OCI-LY3 (cell line): ENCODE results near the gene POLR2H.

Source experiments
- H2AFZ ChIP-seq: fragments of 200-600, 300-600 bp; shearing (Covaris generic); 2 replicates; pipeline ENCODE4 v1.6.0; 2014; ENCODE audit warnings: antibody characterized with exemption, low read depth, low read length
- H3K27ac ChIP-seq: fragments of 200-600, 300-600 bp; sonication (generic); 2 replicates; pipeline ENCODE4 v1.5.1; 2014; ENCODE audit warnings: mild to moderate bottlenecking, low read length, moderate library complexity, mixed read lengths
- H3K27me3 ChIP-seq: fragments of 200-600, 300-600 bp; sonication (generic); 2 replicates; pipeline ENCODE4 v1.6.1; 2014; ENCODE audit warnings: low read depth, low read length, mixed read lengths
- H3K36me3 ChIP-seq: fragments of 200-600, 300-600 bp; sonication (generic); replicated peaks from 2 replicates; pipeline ENCODE3; 2014; ENCODE audit warnings: low read depth, low read length, mixed read lengths
- H3K4me1 ChIP-seq: fragments of 300-600, 200-600 bp; sonication (generic); 2 replicates; pipeline ENCODE4 v1.6.1; 2014; ENCODE audit warnings: low read length, mixed read lengths
- H3K4me2 ChIP-seq: fragments of 200-600, 300-600 bp; sonication (generic); 2 replicates; pipeline ENCODE4 v1.6.1; 2014; ENCODE audit warnings: low read length, mixed read lengths
- H3K4me3 ChIP-seq: fragments of 300-600, 200-600 bp; sonication (generic); 2 replicates; pipeline ENCODE4 v1.5.1; 2014; ENCODE audit warnings: antibody characterized with exemption, mild to moderate bottlenecking, low read length, moderate library complexity
- H3K79me2 ChIP-seq: fragments of 300-600, 200-600 bp; shearing (Covaris generic); 2 replicates; pipeline ENCODE4 v1.6.1; 2014; ENCODE audit warnings: mild to moderate bottlenecking, low read length, mixed read lengths
- H3K9ac ChIP-seq: fragments of 300-600, 200-600 bp; shearing (Covaris generic); 2 replicates; pipeline ENCODE4 v1.6.0; 2014; ENCODE audit warnings: mild to moderate bottlenecking, low read length, moderate library complexity
- H3K9me3 ChIP-seq: fragments of 200-600, 300-600 bp; shearing (Covaris generic); 2 replicates; pipeline ENCODE4 v1.6.1; 2014; ENCODE audit warnings: low read length, mixed read lengths; ENCODE audit not compliant: insufficient read depth
- H4K20me1 ChIP-seq: fragments of 200-600, 300-600 bp; sonication (generic); 2 replicates; pipeline ENCODE4 v1.6.1; 2016; ENCODE audit warnings: low read length, mixed read lengths; ENCODE audit not compliant: insufficient read depth
- EZH2phosphoT487 ChIP-seq: fragments of 200-600 bp; shearing (Covaris generic); IDR thresholded peaks from 2 replicates; pipeline ENCODE4 v1.6.1; 2018; ENCODE audit warnings: antibody characterized with exemption, mixed run types, low read depth
- TF ChIP-seq, protein P1 (sequence below): fragments of 200-600, 300-600 bp; sonication (generic); IDR thresholded peaks from 2 replicates; pipeline ENCODE4 v1.5.1; 2014; ENCODE audit warnings: antibody characterized with exemption, low read length, low read depth

The POLR2H gene

DNA sequence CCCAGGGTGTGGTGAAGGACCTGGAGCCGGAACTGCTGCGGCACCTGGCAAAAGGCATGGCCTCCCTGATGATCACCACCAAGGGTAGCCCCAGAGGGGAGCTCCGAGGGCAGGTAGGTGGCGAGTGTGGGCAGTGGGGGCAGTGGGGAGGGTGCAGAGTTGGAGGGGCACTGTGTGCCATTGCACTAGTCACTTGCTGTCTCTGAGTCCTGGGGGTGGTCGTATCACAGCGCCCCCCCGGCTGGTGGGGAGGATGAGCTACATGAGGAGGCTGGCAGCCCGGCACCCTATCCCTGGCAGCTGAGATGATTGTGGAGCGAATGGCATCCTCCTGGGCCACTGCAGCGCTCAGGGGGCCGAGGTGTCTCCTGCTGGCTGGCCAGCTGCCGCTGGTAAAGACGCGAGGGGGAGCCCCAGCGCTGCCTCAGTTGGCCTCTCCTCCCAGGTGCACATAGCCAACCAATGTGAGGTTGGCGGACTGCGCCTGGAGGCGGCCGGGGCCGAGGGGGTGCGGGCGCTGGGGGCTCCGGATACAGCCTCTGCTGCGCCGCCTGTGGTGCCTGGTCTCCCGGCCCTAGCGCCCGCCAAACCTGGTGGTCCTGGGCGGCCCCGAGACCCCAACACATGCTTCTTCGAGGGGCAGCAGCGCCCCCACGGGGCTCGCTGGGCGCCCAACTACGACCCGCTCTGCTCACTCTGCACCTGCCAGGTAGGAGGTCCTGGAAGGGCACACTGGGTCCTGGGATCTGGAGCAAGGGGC, 24.7 kb downstream of the POLR2H start:
- no peak overlapping the region for H3K27ac ChIP-seq
- no peaks in the 10 kb centered on the region for H3K9me3 ChIP-seq
- no peak overlapping the region for H3K4me3 ChIP-seq
- no peaks in the 10 kb centered on the region for H4K20me1 ChIP-seq
- TF ChIP-seq, protein P1, sequence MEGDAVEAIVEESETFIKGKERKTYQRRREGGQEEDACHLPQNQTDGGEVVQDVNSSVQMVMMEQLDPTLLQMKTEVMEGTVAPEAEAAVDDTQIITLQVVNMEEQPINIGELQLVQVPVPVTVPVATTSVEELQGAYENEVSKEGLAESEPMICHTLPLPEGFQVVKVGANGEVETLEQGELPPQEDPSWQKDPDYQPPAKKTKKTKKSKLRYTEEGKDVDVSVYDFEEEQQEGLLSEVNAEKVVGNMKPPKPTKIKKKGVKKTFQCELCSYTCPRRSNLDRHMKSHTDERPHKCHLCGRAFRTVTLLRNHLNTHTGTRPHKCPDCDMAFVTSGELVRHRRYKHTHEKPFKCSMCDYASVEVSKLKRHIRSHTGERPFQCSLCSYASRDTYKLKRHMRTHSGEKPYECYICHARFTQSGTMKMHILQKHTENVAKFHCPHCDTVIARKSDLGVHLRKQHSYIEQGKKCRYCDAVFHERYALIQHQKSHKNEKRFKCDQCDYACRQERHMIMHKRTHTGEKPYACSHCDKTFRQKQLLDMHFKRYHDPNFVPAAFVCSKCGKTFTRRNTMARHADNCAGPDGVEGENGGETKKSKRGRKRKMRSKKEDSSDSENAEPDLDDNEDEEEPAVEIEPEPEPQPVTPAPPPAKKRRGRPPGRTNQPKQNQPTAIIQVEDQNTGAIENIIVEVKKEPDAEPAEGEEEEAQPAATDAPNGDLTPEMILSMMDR: no peak
- no peak for TF ChIP-seq EZH2phosphoT487
- H3K27me3 ChIP-seq: no peaks in the 10 kb centered on the region
- no peaks in the 10 kb centered on the region for H3K4me1 ChIP-seq
- H3K36me3 ChIP-seq: no peaks in the 10 kb centered on the region
- H3K79me2 ChIP-seq: no peaks in the 10 kb centered on the region
- no peak overlapping the region for H3K4me2 ChIP-seq
- H2AFZ ChIP-seq: no peak overlapping the region
- no peak overlapping the region for H3K9ac ChIP-seq

DNA sequence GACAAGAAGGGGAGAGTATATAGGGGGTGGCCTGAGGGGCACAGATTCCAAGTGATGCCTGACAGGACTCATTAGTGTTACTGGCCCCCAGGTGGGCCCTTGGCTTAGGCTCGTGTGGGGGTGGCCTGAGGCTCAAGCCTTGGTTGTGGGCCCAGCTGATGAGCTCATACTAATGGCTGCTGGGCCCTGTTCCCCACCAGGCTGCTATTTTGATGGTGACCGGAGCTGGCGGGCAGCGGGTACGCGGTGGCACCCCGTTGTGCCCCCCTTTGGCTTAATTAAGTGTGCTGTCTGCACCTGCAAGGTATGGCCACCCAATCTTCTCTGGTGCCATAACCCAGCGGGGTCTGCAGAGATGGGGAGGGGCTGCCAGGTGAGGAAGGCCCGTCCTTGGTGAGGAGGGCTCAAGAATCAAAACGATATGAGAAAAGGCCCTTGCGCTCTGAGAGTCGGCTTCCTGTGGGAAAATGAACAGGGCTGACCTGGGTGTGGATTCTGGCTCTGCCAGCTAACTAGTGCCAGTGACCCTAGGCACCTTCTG, 25.7 kb downstream of the POLR2H start:
- Histone ChIP-seq H2AFZ (no peak overlapping the region), H3K4me2 (no peak overlapping the region), H3K4me3 (no peak overlapping the region), H3K27ac (no peak overlapping the region), H4K20me1 (no peaks in the 10 kb centered on the region), H3K79me2 (no peaks in the 10 kb centered on the region), H3K27me3 (no peaks in the 10 kb centered on the region), H3K9me3 (no peaks in the 10 kb centered on the region), H3K9ac (no peak overlapping the region), H3K36me3 (no peaks in the 10 kb centered on the region), H3K4me1 (no peaks in the 10 kb centered on the region)
- TF ChIP-seq, protein P1: no peak
- TF ChIP-seq EZH2phosphoT487: no peak

DNA sequence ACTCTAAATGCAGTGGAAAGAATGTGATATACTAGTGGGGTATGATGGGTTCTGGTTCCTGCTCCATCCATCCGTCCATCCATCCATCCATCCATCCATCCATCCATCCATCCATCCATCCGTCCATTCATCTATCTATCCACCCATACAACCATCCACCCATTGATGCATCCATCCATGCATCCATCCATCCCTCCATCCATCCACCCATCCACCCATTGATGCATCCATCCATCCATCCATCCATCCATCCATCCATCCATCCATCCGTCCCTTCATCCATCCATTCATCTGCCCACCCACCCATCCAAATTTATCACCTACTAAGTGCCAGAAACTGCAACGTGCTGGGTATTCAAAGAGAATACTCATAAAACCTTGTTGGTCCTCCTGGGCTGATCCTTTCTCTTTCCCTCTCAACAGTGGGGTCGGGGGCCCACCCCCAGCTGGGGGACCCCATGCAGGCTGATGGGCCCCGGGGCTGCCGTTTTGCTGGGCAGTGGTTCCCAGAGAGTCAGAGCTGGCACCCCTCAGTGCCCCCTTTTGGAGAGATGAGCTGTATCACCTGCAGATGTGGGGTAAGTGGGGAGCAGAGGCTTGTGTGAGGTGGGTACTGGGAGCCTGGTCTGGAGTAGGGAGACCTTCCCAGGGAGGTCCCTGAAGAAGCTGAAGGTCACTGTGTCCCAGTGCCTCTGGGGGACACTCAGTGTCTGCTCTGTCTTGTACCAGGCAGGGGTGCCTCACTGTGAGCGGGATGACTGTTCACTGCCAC, 26.8 kb downstream of the POLR2H start:
- no peaks in the 10 kb centered on the region for H3K27me3 ChIP-seq

DNA sequence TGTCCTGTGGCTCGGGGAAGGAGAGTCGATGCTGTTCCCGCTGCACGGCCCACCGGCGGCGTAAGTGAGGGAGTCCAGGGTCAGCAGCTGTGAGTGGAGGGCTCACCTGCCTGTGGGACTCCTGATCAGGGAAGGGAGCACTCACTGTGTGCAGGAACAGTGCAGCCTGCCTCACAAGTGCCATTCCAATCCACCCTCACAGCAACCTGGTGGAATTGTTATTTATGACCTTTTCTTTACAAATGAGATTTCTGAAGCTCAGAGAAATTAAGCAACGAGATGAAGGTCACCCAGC, 27.4 kb downstream of the POLR2H start:
- Histone ChIP-seq H4K20me1 (no peaks in the 10 kb centered on the region), H3K4me1 (no peaks in the 10 kb centered on the region), H3K27ac (no peak overlapping the region), H3K9me3 (no peaks in the 10 kb centered on the region), H3K9ac (no peak overlapping the region), H3K4me3 (no peak overlapping the region), H3K36me3 (no peaks in the 10 kb centered on the region), H2AFZ (no peak overlapping the region), H3K79me2 (no peaks in the 10 kb centered on the region), H3K4me2 (no peak overlapping the region), H3K27me3 (no peaks in the 10 kb centered on the region)
- TF ChIP-seq EZH2phosphoT487: no peak
- TF ChIP-seq, protein P1: no peak

More for the DNA sequence above, 26.8 kb downstream of the POLR2H start:
- TF ChIP-seq, protein P1: no peak
- TF ChIP-seq EZH2phosphoT487: no peak
- H2AFZ ChIP-seq: no peak overlapping the region
- H3K9ac ChIP-seq: no peak overlapping the region
- H3K27ac ChIP-seq: no peak overlapping the region
- no peaks in the 10 kb centered on the region for H3K36me3 ChIP-seq
- H3K79me2 ChIP-seq: no peaks in the 10 kb centered on the region
- no peak overlapping the region for H3K4me2 ChIP-seq
- H4K20me1 ChIP-seq: no peaks in the 10 kb centered on the region
- H3K4me1 ChIP-seq: no peaks in the 10 kb centered on the region
- no peaks in the 10 kb centered on the region for H3K9me3 ChIP-seq
- H3K4me3 ChIP-seq: no peak overlapping the region
